WTC11 (cell line): ENCODE results near the gene KNTC1. TPM values are rescaled to one million over a fixed set of nuclear protein-coding genes. Genes with fewer than 3 reads are reported as not detected.
A peak's percentile ranks its signal among the peaks of the same experiment; 100 is the strongest.
"Not testable (repeated sequence)": the region's sequence is repeated elsewhere in the genome, so short reads cannot be mapped to it uniquely, and the experiment has no call there.

Source experiments
- ATAC-seq: fragments of 200-7000 bp; cut with Tn5 transposase; 2 replicates; pipeline ENCODE4 v1.10.0; 2021; ENCODE audit warnings: mild to moderate bottlenecking, moderate library complexity
- CTCF ChIA-PET: fragments of 300-600 bp; sonication (Branson Sonifier 250); formaldehyde crosslinking; loops from one replicate; lab custom pipeline; 2021; ENCODE audit warnings: antibody characterized with exemption; lab: Charles Lee
- POLR2A ChIA-PET: fragments of 350-600 bp; sonication (Branson Sonifier 250); formaldehyde crosslinking; loops from one replicate; lab custom pipeline; 2021; ENCODE audit warnings: antibody characterized with exemption; lab: Charles Lee
- DNase-seq: peaks from one replicate; pipeline ENCODE4 v3.0.0; 2021; ENCODE audit warnings: low spot score
- H3K27ac Mint-ChIP-seq: 2 replicates; pipeline ENCODE4 v1.8.0; 2021; ENCODE audit warnings: mixed read lengths
- H3K27me3 Mint-ChIP-seq: 2 replicates; pipeline ENCODE4 v1.8.0; 2021; ENCODE audit warnings: low read depth, mild to moderate bottlenecking, moderate library complexity, mixed read lengths
- H3K36me3 Mint-ChIP-seq: 2 replicates; pipeline ENCODE4 v1.8.0; 2021; ENCODE audit warnings: mixed read lengths
- H3K4me1 Mint-ChIP-seq: 2 replicates; pipeline ENCODE4 v1.8.0; 2022; ENCODE audit warnings: mixed read lengths
- H3K4me3 Mint-ChIP-seq: 2 replicates; pipeline ENCODE4 v1.8.0; 2021; ENCODE audit warnings: mild to moderate bottlenecking, moderate library complexity, mixed read lengths
- H3K9me3 Mint-ChIP-seq: 2 replicates; pipeline ENCODE4 v1.8.0; 2021; ENCODE audit warnings: mixed read lengths
- ATF6 ChIP-seq: sonication (generic); formaldehyde crosslinking; IDR thresholded peaks from 2 replicates; pipeline ENCODE4 v1.8.1; 2023; ENCODE audit warnings: mild to moderate bottlenecking, missing genetic modification reagents
- CDX4 ChIP-seq: fragments of 250-450 bp; sonication (Bioruptor Pico); IDR thresholded peaks from 2 replicates; pipeline ENCODE4 v1.9.0; 2021; ENCODE audit warnings: moderate library complexity, mild to moderate bottlenecking, inconsistent platforms, borderline replicate concordance
- CREM ChIP-seq: sonication (generic); formaldehyde crosslinking; IDR thresholded peaks from 2 replicates; pipeline ENCODE4 v1.8.1; 2022; ENCODE audit warnings: mild to moderate bottlenecking, missing genetic modification reagents, moderate library complexity
- E2F5 ChIP-seq: sonication (generic); formaldehyde crosslinking; IDR thresholded peaks from 2 replicates; pipeline ENCODE4 v1.8.1; 2022; ENCODE audit warnings: mild to moderate bottlenecking, moderate library complexity, missing genetic modification reagents
- FOXP4 ChIP-seq: sonication (generic); formaldehyde crosslinking; IDR thresholded peaks from 2 replicates; pipeline ENCODE4 v1.8.0; 2022; ENCODE audit warnings: mild to moderate bottlenecking, missing genetic modification reagents
- GABPB1 ChIP-seq: sonication (generic); formaldehyde crosslinking; IDR thresholded peaks from 2 replicates; pipeline ENCODE4 v1.8.1; 2023; ENCODE audit warnings: mild to moderate bottlenecking, missing genetic modification reagents
- JUN ChIP-seq: sonication (generic); formaldehyde crosslinking; IDR thresholded peaks from 2 replicates; pipeline ENCODE4 v1.8.0; 2023; ENCODE audit warnings: mild to moderate bottlenecking, missing genetic modification reagents
- KAT7 ChIP-seq: sonication (generic); formaldehyde crosslinking; IDR thresholded peaks from 2 replicates; pipeline ENCODE4 v1.8.1; 2023; ENCODE audit warnings: missing genetic modification reagents, mild to moderate bottlenecking, borderline replicate concordance
- MXD4 ChIP-seq: fragments of 250-450 bp; sonication (Bioruptor Pico); IDR thresholded peaks from 2 replicates; pipeline ENCODE4 v1.8.0; 2021; ENCODE audit warnings: mild to moderate bottlenecking, moderate library complexity, borderline replicate concordance
- NFE2L1 ChIP-seq: sonication (generic); formaldehyde crosslinking; IDR thresholded peaks from 2 replicates; pipeline ENCODE4 v1.8.1; 2023; ENCODE audit warnings: missing genetic modification reagents
- PRRX2 ChIP-seq: fragments of 250-450 bp; sonication (Bioruptor Pico); IDR thresholded peaks from 2 replicates; pipeline ENCODE4 v1.8.0; 2021; ENCODE audit warnings: mild to moderate bottlenecking
- ZNF138 ChIP-seq: sonication (generic); formaldehyde crosslinking; conservative IDR thresholded peaks from 2 replicates; pipeline ENCODE4 v1.8.1; 2022; ENCODE audit warnings: mild to moderate bottlenecking, moderate library complexity, missing genetic modification reagents
- ZNF423 ChIP-seq: fragments of 250-450 bp; sonication (Bioruptor Pico); IDR thresholded peaks from 2 replicates; pipeline ENCODE4 v2.1.2; 2022; ENCODE audit warnings: mild to moderate bottlenecking, moderate library complexity
- ZNF512 ChIP-seq: sonication (generic); formaldehyde crosslinking; IDR thresholded peaks from 2 replicates; pipeline ENCODE4 v1.8.1; 2022; ENCODE audit warnings: missing genetic modification reagents, borderline replicate concordance
- total RNA-seq: library from RNA; stranded (reverse); gene quantifications from 3 replicates; pipeline ENCODE4 v1.2.3, GENCODE V29; 2021

KNTC1 gene
- total RNA-seq, 1 experiment from 2014 or later = 85.1 TPM

GRCh38 chr12:122489038-122489437 lies 38.0 kb upstream of the KNTC1 start:
- Mint-ChIP-seq H3K27ac (no peak overlapping the region), H3K27me3 (no peaks in the 10 kb centered on the region), H3K36me3 (peaks cover 65% of the 10 kb centered on the region), H3K4me1 (no peaks in the 10 kb centered on the region), H3K4me3 (no peak overlapping the region), H3K9me3 (peaks cover 4% of the 10 kb centered on the region)
- ATAC-seq = no peak
- TF ChIP-seq ZNF512 (CRISPR knock-in tag) (no peak), KAT7 (CRISPR knock-in tag) (no peak), PRRX2 (no peak), FOXP4 (CRISPR knock-in tag) (no peak), MXD4 (CRISPR knock-in tag) (no peak), ZNF423 (CRISPR knock-in tag) (no peak), GABPB1 (peak; percentile 63), NFE2L1 (no peak)
- ChIA-PET POLR2A (interaction anchor here (0.7 kb wide), 1 partner anchor 10 kb away, joined by 3 read pairs; no protein-coding TSS in a partner anchor), CTCF (no interaction called here)
- DNase-seq = no peak

GRCh38 chr12:122491991-122492390 lies 35.1 kb upstream of the KNTC1 start:
- POLR2A ChIA-PET = interaction anchor here (0.5 kb wide), 1 partner anchor 186 kb away, joined by 3 read pairs; no protein-coding TSS in a partner anchor
- DNase-seq = no peak
- no peak overlapping the region for H3K4me3 Mint-ChIP-seq
- H3K4me1 Mint-ChIP-seq = no peaks in the 10 kb centered on the region
- no peaks in the 10 kb centered on the region for H3K27me3 Mint-ChIP-seq
- H3K9me3 Mint-ChIP-seq = no peaks in the 10 kb centered on the region
- TF ChIP-seq CDX4 (CRISPR knock-in tag) = no peak
- no peak for TF ChIP-seq KAT7 (CRISPR knock-in tag)
- TF ChIP-seq ZNF423 (CRISPR knock-in tag) = no peak
- no peak for TF ChIP-seq E2F5 (CRISPR knock-in tag)
- no peak for TF ChIP-seq ATF6 (CRISPR knock-in tag)
- TF ChIP-seq CREM (CRISPR knock-in tag) = no peak
- TF ChIP-seq JUN (CRISPR knock-in tag) = no peak
- no peak for TF ChIP-seq ZNF138 (CRISPR knock-in tag)
- no peak for ATAC-seq
- peaks cover 53% of the 10 kb centered on the region for H3K36me3 Mint-ChIP-seq
- CTCF ChIA-PET = interaction anchor here (0.6 kb wide), 1 partner anchor 70 kb away, joined by 3 read pairs; the partner anchor contains the start of gene CLIP1
- no peak overlapping the region; the same call in 1 of the 2 replicates for H3K27ac Mint-ChIP-seq

- H3K36me3 Mint-ChIP-seq = peaks cover 44% of the 10 kb centered on the region
- CTCF ChIA-PET, H3K27me3 Mint-ChIP-seq, POLR2A ChIA-PET, H3K4me1 Mint-ChIP-seq, H3K9me3 Mint-ChIP-seq, ATAC-seq, DNase-seq, H3K27ac Mint-ChIP-seq, H3K4me3 Mint-ChIP-seq: not testable (repeated sequence)
Measured at GRCh38 chr12:122493222-122493621, 33.8 kb upstream of the KNTC1 start.
